HCT116 (cell line): ENCODE results near the gene ADCY1. TPM values are rescaled to one million over a fixed set of nuclear protein-coding genes. Genes with fewer than 3 reads are reported as not detected.

Source experiments
- ATAC-seq: fragments of 200-7000 bp; cut with Tn5 transposase; 2 replicates; pipeline ENCODE4 v1.9.1; 2020; ENCODE audit warnings: mild to moderate bottlenecking, moderate library complexity
- BruUV-seq: library from RNA; stranded (reverse); fragments of 400-500 nt; replicated peaks from 2 replicates; lab custom pipeline; 2021; lab: Mats Ljungman, UMichigan
- CTCF ChIA-PET: fragments of 300-600 bp; sonication (Branson Sonifier 250); formaldehyde crosslinking; loops from one replicate; lab custom pipeline; 2021; ENCODE audit warnings: antibody characterized with exemption; lab: Charles Lee
- POLR2A ChIA-PET: fragments of 300-600, 350-600 bp; sonication (Branson Sonifier 250); formaldehyde crosslinking; loops from one replicate; lab custom pipeline; 2021; ENCODE audit warnings: antibody characterized with exemption; lab: Charles Lee
- RAD21 ChIA-PET, 2 experiments: fragments of 300-600 bp; sonication (Branson Sonifier 250); formaldehyde crosslinking; loops; one replicate each; lab custom pipeline; 2023; ENCODE audit warnings: low total read pairs in 2 of 2; ENCODE audit not compliant: uncharacterized antibody in 2 of 2, unreplicated experiment in 2 of 2, low non-redundant PET in 1 of 2; lab: Charles Lee
- DNase-seq: peaks from one replicate; pipeline ENCODE4 v3.0.0-alpha.2; 2010; ENCODE audit warnings: low read depth, low spot score
- H2AFZ ChIP-seq: fragments of 200-600 bp; shearing (Covaris generic), sonication (generic); 2 replicates; pipeline ENCODE4 v1.6.1; 2017; ENCODE audit warnings: low read depth, mixed run types, mixed read lengths, antibody characterized with exemption, low read length; ENCODE audit not compliant: poor library complexity, severe bottlenecking
- H3K27ac ChIP-seq: 2 replicates; pipeline ENCODE4 v1.5.1; 2012; ENCODE audit warnings: low read depth, low read length
- H3K27me3 ChIP-seq: fragments of 200-600 bp; sonication (generic); 2 replicates; pipeline ENCODE4 v1.6.1; 2016; ENCODE audit warnings: mixed run types, low read length, mixed read lengths; ENCODE audit not compliant: insufficient read depth
- H3K36me3 ChIP-seq, 2 experiments: fragments of 200-500 bp in 1 of 2; fragments of 200-600 bp in 1 of 2; sonication (Bioruptor generic) in 1 of 2; sonication (generic) in 1 of 2; 2 replicates each; pipeline versions ENCODE4 v1.5.1 to v1.6.1; 2014 to 2016; ENCODE audit warnings: low read length in 2 of 2, inconsistent platforms in 1 of 2, mixed read lengths in 1 of 2, mixed run types in 1 of 2; ENCODE audit not compliant: insufficient read depth in 2 of 2, control insufficient read depth in 1 of 2
- H3K4me1 ChIP-seq, 2 experiments: fragments of 200-600 bp in 1 of 2; sonication (generic) in 1 of 2; 2 replicates each; pipeline versions ENCODE4 v1.5.1 to v1.6.1; 2012 to 2017; ENCODE audit warnings: low read length in 2 of 2, inconsistent platforms in 1 of 2, mild to moderate bottlenecking in 1 of 2, mixed read lengths in 1 of 2, mixed run types in 1 of 2, moderate library complexity in 1 of 2; ENCODE audit not compliant: insufficient read depth in 2 of 2, control insufficient read depth in 1 of 2
- H3K4me2 ChIP-seq: fragments of 200-600 bp; sonication (generic); 2 replicates; pipeline ENCODE4 v1.6.1; 2017; ENCODE audit warnings: mixed run types, low read length, mixed read lengths
- H3K4me3 ChIP-seq, 2 experiments: fragments of 200-600 bp in 1 of 2; sonication (generic) in 1 of 2; replicated peaks in 1 of 2; 2 replicates each; pipeline ENCODE4 v1.5.1; 2011 to 2016; ENCODE audit warnings: low read length in 2 of 2, control low read depth in 1 of 2, low read depth in 1 of 2, mild to moderate bottlenecking in 1 of 2, mixed read lengths in 1 of 2, mixed run types in 1 of 2
- H3K79me2 ChIP-seq: fragments of 200-600 bp; sonication (generic); 2 replicates; pipeline ENCODE4 v1.6.1; 2017; ENCODE audit warnings: mild to moderate bottlenecking, mixed run types, low read length, moderate library complexity, mixed read lengths; ENCODE audit not compliant: insufficient read depth
- H3K9ac ChIP-seq: fragments of 200-600 bp; sonication (generic); 2 replicates; pipeline ENCODE4 v1.6.1; 2016; ENCODE audit warnings: low read length, mixed read lengths
- H3K9me2 ChIP-seq: fragments of 200-600 bp; sonication (generic), shearing (Covaris generic); 2 replicates; pipeline ENCODE4 v1.6.1; 2017; ENCODE audit warnings: mixed run types, mild to moderate bottlenecking, moderate library complexity; ENCODE audit not compliant: insufficient read depth
- H3K9me3 ChIP-seq, 2 experiments: fragments of 200-500 bp in 1 of 2; fragments of 200-600 bp in 1 of 2; sonication (Bioruptor generic) in 1 of 2; sonication (generic) in 1 of 2; 2 replicates each; pipeline ENCODE4 v1.6.1; 2014 to 2017; ENCODE audit warnings: low read length in 2 of 2, mixed read lengths in 2 of 2, inconsistent platforms in 1 of 2, low read depth in 1 of 2, mild to moderate bottlenecking in 1 of 2, mixed run types in 1 of 2, moderate library complexity in 1 of 2; ENCODE audit not compliant: control insufficient read depth in 1 of 2, insufficient read depth in 1 of 2
- H4K20me1 ChIP-seq: fragments of 200-600 bp; sonication (generic), shearing (Covaris generic); 2 replicates; pipeline ENCODE4 v1.6.1; 2017; ENCODE audit warnings: mixed run types, mild to moderate bottlenecking, moderate library complexity; ENCODE audit not compliant: insufficient read depth
- ATF3 ChIP-seq: IDR thresholded peaks from 2 replicates; pipeline ENCODE4 v1.6.1; 2012
- CBX3 ChIP-seq: IDR thresholded peaks from 2 replicates; pipeline ENCODE4 v1.6.1; 2012; ENCODE audit warnings: low read depth
- CEBPB ChIP-seq: IDR thresholded peaks from 2 replicates; pipeline ENCODE4 v1.6.1; 2012; ENCODE audit warnings: low read depth
- EGR1 ChIP-seq: IDR thresholded peaks from 2 replicates; pipeline ENCODE4 v1.6.1; 2012; ENCODE audit warnings: low read depth
- FOSL1 ChIP-seq: IDR thresholded peaks from 2 replicates; pipeline ENCODE4 v1.6.1; 2012; ENCODE audit warnings: low read depth
- JUND ChIP-seq: IDR thresholded peaks from 2 replicates; pipeline ENCODE4 v1.6.1; 2012
- POLR2A ChIP-seq: IDR thresholded peaks from 2 replicates; pipeline ENCODE4 v1.7.0; 2011; ENCODE audit warnings: borderline replicate concordance; ENCODE audit not compliant: insufficient read depth, insufficient read length; ENCODE audit errors: extremely low read depth
- POLR2AphosphoS5 ChIP-seq: IDR thresholded peaks from 2 replicates; pipeline ENCODE4 v1.6.1; 2011; ENCODE audit warnings: mild to moderate bottlenecking, low read depth, low read length, moderate library complexity
- REST ChIP-seq: IDR thresholded peaks from 2 replicates; pipeline ENCODE4 v1.6.1; 2012; ENCODE audit warnings: low read depth
- SP1 ChIP-seq: IDR thresholded peaks from 2 replicates; pipeline ENCODE4 v1.6.1; 2012; ENCODE audit warnings: low read depth
- SRF ChIP-seq: IDR thresholded peaks from 2 replicates; pipeline ENCODE4 v1.6.1; 2012; ENCODE audit warnings: low read depth
- TCF7L2 ChIP-seq: IDR thresholded peaks from 2 replicates; pipeline ENCODE4 v1.7.0; 2011; ENCODE audit warnings: borderline replicate concordance, inconsistent platforms; ENCODE audit not compliant: insufficient read depth, insufficient read length; ENCODE audit errors: extremely low read depth
- YY1 ChIP-seq: IDR thresholded peaks from 2 replicates; pipeline ENCODE4 v1.6.1; 2011; ENCODE audit warnings: low read length, low read depth, moderate library complexity, mild to moderate bottlenecking; ENCODE audit not compliant: insufficient replicate concordance; ENCODE audit errors: extremely low read depth
- ZNF274 ChIP-seq: fragments of 200-500 bp; sonication (Bioruptor generic); IDR thresholded peaks from 2 replicates; pipeline ENCODE4 v1.6.1; 2014; ENCODE audit warnings: mild to moderate bottlenecking, low read depth, low read length, inconsistent platforms
- intact Hi-C: fragments of 100-400 bp; cut with micrococcal nuclease; formaldehyde crosslinking; loops from 2 replicates; pipeline ENCODE4 v1.10.0; 2022
- total RNA-seq: library from RNA; stranded (reverse); gene quantifications from one replicate; pipeline ENCODE4 v1.2.1, GENCODE V29; 2021; ENCODE audit not compliant: unreplicated experiment
- TF ChIP-seq, protein P1 (sequence below): IDR thresholded peaks from 2 replicates; pipeline ENCODE4 v1.6.1; 2011; ENCODE audit warnings: mild to moderate bottlenecking, low read length, moderate library complexity; ENCODE audit not compliant: insufficient replicate concordance; ENCODE audit errors: extremely low read depth
- TF ChIP-seq, protein P2 (sequence below), 3 experiments: fragments of 200-600 bp in 1 of 3; sonication (generic) in 1 of 3; IDR thresholded peaks in 2 of 3; conservative IDR thresholded peaks in 1 of 3; 2 replicates each; pipeline ENCODE4 v1.5.1; 2012 to 2017; ENCODE audit warnings: low read depth in 2 of 3, low read length in 2 of 3, antibody characterized with exemption in 1 of 3, borderline replicate concordance in 1 of 3, control low read depth in 1 of 3, mild to moderate bottlenecking in 1 of 3, mixed read lengths in 1 of 3, mixed run types in 1 of 3, moderate library complexity in 1 of 3; ENCODE audit not compliant: insufficient read depth in 1 of 3
- TF ChIP-seq, protein P3 (sequence below): IDR thresholded peaks from 2 replicates; pipeline ENCODE4 v1.6.1; 2012

ADCY1 gene
- total RNA-seq, 1 experiment from 2014 or later: 0.05 TPM

DNA sequence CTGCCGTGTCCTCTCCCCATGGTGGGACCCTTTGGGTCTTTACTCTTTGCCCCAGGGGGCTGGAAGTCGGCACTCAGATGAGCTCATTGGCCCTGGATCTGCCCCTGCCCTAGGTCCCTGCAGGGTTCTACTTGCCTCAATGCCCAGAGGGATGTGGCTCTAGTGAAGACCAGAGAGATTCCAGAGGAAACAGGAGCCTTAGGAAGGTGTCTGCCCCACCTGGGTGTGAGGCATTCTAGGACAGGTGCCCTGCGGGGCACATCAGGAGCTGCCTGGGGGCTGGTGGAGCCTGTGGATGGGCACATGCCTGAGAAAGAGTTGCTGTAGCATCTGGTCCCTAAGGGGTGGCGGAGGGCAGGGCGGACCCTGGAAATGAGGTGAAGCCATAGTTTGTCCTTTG lies 128.6 kb downstream of the ADCY1 start:
- H3K4me2 ChIP-seq: no peak overlapping the region
- H4K20me1 ChIP-seq: no peaks in the 10 kb centered on the region
- intact Hi-C loops: no loop called here
- RAD21 ChIA-PET: no interaction called here
- ATAC-seq: no peak
- no peaks in the 10 kb centered on the region for H3K9me2 ChIP-seq
- no peak overlapping the region for H3K27ac ChIP-seq
- POLR2A ChIA-PET: no interaction called here
- H3K27me3 ChIP-seq: peaks cover 45% of the 10 kb centered on the region
- H3K79me2 ChIP-seq: no peaks in the 10 kb centered on the region
- no peak overlapping the region for H3K9ac ChIP-seq
- no peak for DNase-seq
- no peaks in the 10 kb centered on the region for H3K4me1 ChIP-seq
- H2AFZ ChIP-seq: no peak overlapping the region
- H3K9me3 ChIP-seq: no peaks in the 10 kb centered on the region
- no peak overlapping the region for H3K4me3 ChIP-seq
- BruUV-seq: no TSS peak
- no peaks in the 10 kb centered on the region for H3K36me3 ChIP-seq
- TF ChIP-seq JUND (no peak), POLR2A (no peak), SRF (no peak), TCF7L2 (no peak), REST (no peak), CEBPB (no peak), CBX3 (no peak), FOSL1 (no peak), YY1 (no peak), ZNF274 (no peak), ATF3 (no peak), SP1 (no peak), POLR2AphosphoS5 (no peak), EGR1 (no peak)
- TF ChIP-seq, protein P1, sequence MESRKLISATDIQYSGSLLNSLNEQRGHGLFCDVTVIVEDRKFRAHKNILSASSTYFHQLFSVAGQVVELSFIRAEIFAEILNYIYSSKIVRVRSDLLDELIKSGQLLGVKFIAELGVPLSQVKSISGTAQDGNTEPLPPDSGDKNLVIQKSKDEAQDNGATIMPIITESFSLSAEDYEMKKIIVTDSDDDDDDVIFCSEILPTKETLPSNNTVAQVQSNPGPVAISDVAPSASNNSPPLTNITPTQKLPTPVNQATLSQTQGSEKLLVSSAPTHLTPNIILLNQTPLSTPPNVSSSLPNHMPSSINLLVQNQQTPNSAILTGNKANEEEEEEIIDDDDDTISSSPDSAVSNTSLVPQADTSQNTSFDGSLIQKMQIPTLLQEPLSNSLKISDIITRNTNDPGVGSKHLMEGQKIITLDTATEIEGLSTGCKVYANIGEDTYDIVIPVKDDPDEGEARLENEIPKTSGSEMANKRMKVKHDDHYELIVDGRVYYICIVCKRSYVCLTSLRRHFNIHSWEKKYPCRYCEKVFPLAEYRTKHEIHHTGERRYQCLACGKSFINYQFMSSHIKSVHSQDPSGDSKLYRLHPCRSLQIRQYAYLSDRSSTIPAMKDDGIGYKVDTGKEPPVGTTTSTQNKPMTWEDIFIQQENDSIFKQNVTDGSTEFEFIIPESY: no peak
- TF ChIP-seq, protein P2, sequence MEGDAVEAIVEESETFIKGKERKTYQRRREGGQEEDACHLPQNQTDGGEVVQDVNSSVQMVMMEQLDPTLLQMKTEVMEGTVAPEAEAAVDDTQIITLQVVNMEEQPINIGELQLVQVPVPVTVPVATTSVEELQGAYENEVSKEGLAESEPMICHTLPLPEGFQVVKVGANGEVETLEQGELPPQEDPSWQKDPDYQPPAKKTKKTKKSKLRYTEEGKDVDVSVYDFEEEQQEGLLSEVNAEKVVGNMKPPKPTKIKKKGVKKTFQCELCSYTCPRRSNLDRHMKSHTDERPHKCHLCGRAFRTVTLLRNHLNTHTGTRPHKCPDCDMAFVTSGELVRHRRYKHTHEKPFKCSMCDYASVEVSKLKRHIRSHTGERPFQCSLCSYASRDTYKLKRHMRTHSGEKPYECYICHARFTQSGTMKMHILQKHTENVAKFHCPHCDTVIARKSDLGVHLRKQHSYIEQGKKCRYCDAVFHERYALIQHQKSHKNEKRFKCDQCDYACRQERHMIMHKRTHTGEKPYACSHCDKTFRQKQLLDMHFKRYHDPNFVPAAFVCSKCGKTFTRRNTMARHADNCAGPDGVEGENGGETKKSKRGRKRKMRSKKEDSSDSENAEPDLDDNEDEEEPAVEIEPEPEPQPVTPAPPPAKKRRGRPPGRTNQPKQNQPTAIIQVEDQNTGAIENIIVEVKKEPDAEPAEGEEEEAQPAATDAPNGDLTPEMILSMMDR (IDR thresholded peaks at IDR 0.05 in 2 of 3, conservative IDR thresholded peaks at IDR 0.05 in 1 of 3; ENCODE audit: borderline replicate concordance in 1 of 3, insufficient read depth in 1 of 3, low read depth in 2 of 3, low read length in 2 of 3): no peak
- TF ChIP-seq, protein P3, sequence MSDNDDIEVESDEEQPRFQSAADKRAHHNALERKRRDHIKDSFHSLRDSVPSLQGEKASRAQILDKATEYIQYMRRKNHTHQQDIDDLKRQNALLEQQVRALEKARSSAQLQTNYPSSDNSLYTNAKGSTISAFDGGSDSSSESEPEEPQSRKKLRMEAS: no peak
- CTCF ChIA-PET: no interaction called here
